Kidney glomerular epithelial cell (primary cell): ENCODE results near the gene CELSR1.
"Not testable (repeated sequence)": the region's sequence is repeated elsewhere in the genome, so short reads cannot be mapped to it uniquely, and the experiment has no call there.

Source experiments
- DNase-seq: peaks from one replicate; lab custom pipeline; 2025; lab: John Stamatoyannopoulos, UW

CELSR1 gene

DNA sequence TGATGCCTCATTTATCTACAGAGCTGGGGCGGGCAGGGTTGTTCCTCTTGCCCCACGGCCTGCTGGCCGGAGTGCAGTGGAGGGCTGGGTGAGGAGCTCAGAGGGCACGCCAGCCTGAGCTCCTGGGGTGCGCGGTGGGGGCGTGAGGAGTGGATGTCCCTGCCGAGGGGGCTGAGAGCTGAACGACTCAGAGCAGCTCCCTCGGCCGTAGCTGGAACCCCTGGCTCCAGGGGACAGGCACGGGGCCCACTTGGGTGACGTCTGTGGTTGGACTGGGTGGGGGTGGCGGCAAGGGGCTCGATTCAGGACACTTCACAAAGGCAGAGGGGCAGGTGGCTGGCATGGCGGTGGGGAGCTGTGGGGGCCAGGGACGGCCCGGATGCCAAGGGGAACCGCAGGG is 139.5 kb downstream of the CELSR1 start:
- no peak for DNase-seq

- DNase-seq = no peak
These were observed 139.9 kb downstream of the CELSR1 start for GRCh38 chr22:46397514-46397913.

DNA sequence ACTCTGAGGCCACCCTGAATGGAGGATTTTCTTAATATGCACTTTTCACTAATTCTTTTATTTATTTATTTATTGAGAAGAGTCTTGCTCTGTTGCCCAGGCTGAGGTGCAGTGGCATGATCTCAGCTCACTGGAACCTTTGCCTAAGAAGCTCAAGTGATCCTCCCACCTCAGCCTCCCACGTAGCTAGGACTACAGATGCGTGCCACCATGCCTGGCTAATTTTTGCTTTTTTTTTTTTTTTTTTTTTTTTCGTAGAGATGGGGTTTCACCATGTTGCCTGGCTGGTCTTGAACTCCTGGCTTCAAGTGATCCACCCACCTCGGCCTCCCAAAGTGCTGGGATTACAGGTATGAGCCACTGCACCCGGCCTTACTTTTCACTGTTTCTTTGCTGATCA is 140.4 kb downstream of the CELSR1 start:
- DNase-seq = not testable (repeated sequence)

- DNase-seq = no peak
These were observed 142.3 kb downstream of the CELSR1 start for GRCh38 chr22:46395145-46395544.

DNA sequence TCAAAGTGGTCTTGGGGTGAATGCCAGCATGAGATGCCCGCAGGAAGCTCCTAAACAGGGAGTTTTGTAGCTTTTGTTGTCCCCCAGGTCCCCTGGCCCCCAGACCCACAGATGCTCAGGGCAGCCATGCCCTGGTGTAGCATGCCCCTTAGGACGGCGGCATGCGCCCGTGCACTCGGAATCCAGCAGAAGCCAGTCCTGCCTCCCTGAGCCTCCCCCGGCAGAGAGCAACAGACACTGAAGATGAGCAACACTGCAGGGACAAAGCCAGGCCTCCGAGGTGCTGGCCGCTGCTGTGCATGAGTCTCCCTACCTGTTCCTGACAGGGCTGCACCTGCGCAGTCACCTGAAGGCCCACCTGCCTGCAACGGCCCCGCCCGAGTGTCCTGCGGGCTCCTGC is 142.8 kb downstream of the CELSR1 start:
- no peak for DNase-seq

DNA sequence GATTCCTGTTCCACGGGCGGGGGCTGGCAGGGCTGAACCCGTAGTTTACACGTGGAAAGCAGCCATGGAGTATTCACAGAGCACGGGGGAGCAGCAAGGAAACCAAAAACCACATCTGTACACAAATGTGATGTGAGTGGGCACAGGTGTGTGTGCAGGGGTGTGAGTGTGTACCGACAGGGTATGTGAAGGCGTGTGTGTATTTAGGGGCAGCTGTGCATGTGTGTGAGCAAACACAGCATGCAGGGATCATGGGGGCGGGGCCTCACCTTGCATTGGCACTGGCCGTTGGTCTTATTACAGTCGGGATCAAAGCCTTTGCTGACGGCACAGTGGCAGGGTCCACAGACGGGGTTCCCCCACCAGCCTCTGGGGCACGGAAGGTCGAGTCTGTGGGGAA is 143.5 kb downstream of the CELSR1 start:
- no peak for DNase-seq

DNA sequence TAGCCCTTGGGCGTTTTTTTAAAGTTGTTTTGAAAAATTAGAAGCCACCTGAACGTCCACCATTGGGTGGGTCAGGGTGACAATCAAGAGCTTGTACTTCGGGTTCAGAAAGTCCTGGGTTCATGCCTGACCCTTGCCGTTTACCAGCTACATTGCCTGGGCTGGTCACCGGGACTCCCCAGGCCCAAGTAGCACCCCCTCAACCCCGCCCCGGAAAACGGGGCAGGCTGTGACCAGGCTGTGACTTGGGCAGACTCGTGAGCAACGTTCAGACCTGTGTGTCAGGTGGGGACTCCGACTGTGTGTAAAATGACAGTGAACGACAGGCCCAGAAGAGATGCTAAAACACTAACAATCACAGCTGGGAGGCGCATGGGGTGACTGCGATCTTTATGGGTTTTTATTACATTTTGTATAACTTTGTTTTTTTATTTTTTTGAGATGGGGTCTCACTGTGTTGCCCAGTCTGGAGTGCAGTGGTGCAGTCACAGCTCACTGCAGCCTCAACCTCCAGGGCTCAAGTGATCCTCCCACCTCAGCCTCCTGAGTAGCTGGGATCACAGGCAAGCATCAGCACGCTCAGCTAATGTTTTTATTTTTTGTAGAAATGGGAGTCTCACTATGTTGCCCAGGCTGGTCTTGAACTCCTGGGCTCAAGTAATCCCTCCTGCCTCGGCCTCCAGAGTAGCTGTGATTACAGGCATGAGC is 145.1 kb downstream of the CELSR1 start:
- no peak for DNase-seq

DNA sequence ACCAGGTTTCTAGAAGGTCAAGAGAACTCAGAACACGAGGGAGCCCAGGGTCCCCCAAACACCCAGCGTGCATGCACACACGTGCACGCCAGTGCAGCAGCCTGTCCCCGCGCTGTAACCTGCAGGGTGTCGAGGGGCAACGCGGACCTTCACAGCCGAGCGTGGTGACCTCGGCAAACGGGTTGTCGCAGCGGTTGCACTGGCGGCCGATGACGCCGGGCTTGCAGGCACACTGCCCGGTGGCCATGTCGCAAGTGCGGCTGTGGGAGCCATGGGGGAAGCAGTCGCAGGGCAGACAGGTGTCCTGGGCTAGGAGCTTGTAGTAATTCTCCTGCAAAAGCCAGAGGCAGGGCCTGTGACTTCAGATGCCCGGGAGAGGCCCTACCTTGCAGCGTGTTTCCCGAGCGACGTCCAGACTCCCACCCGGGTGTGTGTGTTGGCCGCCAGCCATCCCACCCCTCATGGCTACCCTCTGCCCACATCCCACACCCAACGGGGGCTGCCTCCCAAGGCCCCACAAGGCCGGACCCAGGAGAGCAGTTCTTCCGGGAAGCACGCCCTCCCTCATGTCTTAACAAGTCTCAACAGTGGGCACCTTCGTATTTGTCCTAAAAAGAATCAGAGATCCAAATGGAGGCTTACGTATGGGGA is 145.8 kb downstream of the CELSR1 start:
- no peak for DNase-seq

DNA sequence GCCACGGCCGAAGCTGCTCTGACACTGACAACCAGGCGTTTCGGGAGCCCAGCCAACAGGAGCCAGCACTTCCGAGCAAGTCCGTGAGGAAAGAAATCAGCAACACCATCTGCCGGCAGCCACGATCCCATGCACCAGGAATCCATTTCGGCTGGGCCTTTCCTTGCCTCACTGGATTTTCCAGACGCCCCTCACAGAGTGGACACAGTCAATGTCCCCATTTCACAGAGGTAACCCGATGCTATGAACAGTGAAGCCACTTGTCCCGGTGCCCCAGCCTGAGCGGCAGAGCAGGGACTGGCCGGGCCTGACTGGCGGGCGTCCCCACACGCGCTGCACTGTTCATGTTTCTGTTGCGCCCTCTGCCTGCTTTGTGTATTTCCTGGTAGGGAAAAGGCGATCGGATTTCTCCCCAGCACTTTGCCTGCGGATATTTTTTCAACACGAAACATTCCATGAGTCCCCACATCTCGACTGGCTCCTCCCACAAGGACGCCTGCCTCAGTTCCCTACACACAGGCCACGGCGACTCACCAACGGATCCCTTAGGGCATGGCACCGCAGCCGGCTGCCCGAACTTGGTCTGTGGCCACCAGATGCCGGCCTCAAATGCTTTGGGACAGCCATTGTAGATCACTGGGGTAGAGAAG is 146.6 kb downstream of the CELSR1 start:
- peak; percentile 45 for DNase-seq

GRCh38 chr22:46390105-46390651 is 147.2 kb downstream of the CELSR1 start:
- DNase-seq = no peak

- no peak for DNase-seq
These were observed 148.3 kb downstream of the CELSR1 start for GRCh38 chr22:46389081-46389480.

GRCh38 chr22:46388647-46389046 is 148.8 kb downstream of the CELSR1 start:
- no peak for DNase-seq

DNA sequence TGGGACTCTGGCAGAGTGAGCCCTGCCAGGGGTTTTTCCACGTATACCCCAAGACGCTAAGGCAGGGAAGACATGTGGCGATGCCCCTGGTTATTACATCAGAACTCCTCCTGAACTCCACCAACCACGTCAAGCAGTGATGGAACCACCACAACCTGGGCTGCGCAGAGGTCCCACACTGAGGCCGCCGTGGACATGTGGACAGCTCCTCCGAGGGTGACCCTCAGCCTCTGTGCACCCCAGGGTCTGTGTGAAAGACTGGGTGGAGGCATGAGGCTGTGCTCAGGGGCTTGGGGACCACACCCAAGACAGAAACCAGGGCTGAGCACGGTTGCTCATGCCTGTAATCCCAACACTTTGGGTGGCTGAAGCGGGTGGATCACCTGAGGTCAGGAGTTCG is 149.7 kb downstream of the CELSR1 start:
- no peak for DNase-seq

DNA sequence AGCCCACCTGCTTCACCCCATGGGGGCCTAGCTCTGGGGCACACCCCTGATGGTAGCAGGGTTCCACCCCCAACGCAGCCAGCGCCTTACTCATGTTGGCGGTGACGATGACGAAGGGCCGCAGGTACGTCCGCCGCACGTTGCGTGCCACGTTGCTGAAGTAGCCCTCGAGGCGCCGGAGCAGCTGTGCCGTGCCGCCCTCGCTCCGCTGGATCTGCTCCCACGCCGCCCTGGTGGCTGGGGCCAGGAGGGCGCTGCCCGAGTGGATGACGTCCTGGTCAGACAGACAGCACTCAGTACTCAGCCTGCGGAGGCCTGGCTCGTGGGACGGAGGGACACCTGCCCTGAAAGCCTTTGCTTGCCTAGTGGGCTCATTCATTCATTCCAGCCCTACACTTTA is 151.1 kb downstream of the CELSR1 start:
- DNase-seq = no peak

DNA sequence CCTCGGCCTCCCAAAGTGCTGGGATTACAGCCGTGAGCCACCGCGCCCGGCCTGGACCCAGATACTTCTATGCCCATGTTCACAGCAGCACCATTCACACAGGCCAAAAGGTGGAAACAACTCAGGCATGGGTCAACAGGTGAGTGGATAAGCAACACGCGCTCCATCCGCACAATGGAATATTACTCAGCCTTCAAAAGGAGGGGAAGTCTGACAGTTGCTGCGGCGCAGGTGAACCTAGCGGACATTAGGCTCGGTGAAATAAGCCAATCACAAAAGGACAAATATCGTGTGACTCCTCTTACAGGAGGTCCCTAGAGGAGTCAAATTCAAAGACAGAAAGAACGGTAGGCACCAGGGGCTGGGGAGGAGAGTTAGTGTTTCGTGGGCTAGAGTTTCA is 154.9 kb downstream of the CELSR1 start:
- DNase-seq = no peak

GRCh38 chr22:46381731-46382130 is 155.7 kb downstream of the CELSR1 start:
- DNase-seq = no peak

GRCh38 chr22:46381142-46381541 is 156.3 kb downstream of the CELSR1 start:
- DNase-seq = no peak

DNA sequence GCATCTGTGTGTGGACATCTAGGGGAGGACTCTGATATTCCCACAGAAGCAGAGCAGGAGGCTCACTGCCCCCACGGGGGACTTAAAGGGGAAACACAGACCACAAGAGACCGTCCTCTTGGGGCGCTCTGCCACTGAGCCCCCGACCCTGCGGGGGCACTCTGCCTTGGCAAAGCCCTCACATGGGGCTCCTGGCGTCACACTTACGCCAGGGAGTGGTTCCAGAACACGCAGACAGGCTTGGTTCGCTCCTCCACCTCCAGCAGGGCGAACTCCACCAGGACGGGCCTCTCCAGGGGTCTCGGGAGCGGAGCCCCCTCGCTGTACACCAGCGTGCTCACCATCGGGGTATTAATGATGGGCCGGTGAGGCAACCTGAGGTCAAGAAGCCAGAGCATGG is 156.8 kb downstream of the CELSR1 start:
- DNase-seq = no peak

DNA sequence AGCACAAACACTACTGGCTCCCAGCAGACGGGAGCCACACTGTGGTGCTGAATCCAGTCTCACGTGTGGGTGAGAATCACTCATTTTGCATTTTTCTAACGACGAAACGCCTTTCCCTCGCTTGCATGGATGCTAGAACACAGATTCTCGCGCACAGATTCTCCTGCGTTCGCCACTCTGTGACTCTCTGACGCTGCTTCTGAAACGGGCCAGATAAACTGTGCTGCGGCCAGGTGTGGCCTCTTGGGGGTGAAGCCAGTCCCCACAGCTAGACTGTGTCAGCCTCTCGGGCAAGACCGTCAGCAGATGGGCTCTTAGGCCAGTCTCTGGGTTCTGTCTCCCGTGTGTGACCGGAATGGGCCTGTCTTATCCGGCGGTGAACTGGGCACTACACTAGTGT is 157.4 kb downstream of the CELSR1 start:
- no peak for DNase-seq

GRCh38 chr22:46379066-46379930 is 158.1 kb downstream of the CELSR1 start:
- DNase-seq = peak; percentile 84

DNA sequence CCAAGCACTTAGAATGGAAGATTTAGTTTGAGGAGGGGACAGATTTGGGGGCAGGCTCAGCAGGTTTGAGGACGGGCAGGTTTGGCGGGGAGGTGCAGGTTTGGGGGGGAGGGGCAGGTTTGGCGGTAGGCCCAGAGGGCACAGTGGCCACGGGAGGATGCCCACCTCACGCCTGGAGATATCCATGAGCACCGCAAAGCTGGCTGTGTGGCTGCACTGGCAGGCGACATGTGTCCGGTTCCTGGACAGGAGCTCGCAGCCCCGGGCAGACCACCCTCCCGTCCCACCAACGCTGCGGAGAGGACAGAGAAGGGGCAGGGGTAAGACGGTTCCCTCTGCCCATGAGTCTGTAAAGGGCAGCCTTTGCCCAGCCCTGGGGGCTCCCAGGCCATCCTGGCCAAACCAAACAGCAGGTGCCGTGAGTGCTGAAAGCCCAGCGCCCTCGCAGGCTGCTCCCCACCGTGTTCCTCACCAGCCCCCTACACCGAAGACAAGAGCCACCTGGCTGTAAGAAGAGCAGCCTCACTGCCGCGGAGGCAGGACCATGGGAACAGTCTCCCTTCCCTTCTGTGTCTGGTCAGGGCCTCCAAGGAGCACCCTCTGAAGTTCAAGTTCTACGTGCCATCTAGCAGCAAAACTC is 158.9 kb downstream of the CELSR1 start:
- no peak for DNase-seq
